GM08714 (cell line): Measurements from ENCODE around the gene C18orf32.
"Not testable (repeated sequence)": the region's sequence is repeated elsewhere in the genome, so short reads cannot be mapped to it uniquely, and the experiment has no call there.

Experiments
- H3K4me3 ChIP-seq: fragments of 200-500 bp; sonication (Bioruptor generic); 2 replicates; pipeline ENCODE4 v1.5.1; 2014; ENCODE audit warnings: mild to moderate bottlenecking, low read length, inconsistent platforms
- ZNF274 ChIP-seq: IDR thresholded peaks from 2 replicates; pipeline ENCODE4 v1.6.1; 2012; ENCODE audit warnings: mild to moderate bottlenecking, low read depth, low read length

The C18orf32 gene

GRCh38 chr18:49515516-49515915 is 28.5 kb upstream of the C18orf32 start:
- no peak for TF ChIP-seq ZNF274
- no peak overlapping the region for H3K4me3 ChIP-seq

GRCh38 chr18:49515003-49515402 is 28.0 kb upstream of the C18orf32 start:
- not testable (repeated sequence) for H3K4me3 ChIP-seq

GRCh38 chr18:49514577-49514976 is 27.5 kb upstream of the C18orf32 start:
- no peak for TF ChIP-seq ZNF274
- H3K4me3 ChIP-seq = no peak overlapping the region

- not testable (repeated sequence) for H3K4me3 ChIP-seq
These were observed 25.8 kb upstream of the C18orf32 start for GRCh38 chr18:49512876-49513275.

GRCh38 chr18:49510393-49511115 is 23.5 kb upstream of the C18orf32 start:
- TF ChIP-seq ZNF274 = no peak
- no peak overlapping the region for H3K4me3 ChIP-seq

GRCh38 chr18:49506438-49506837 is 19.4 kb upstream of the C18orf32 start:
- H3K4me3 ChIP-seq = not testable (repeated sequence)

- no peak overlapping the region for H3K4me3 ChIP-seq
- no peak for TF ChIP-seq ZNF274
These were observed 16.9 kb upstream of the C18orf32 start for GRCh38 chr18:49503931-49504330.

- no peak for TF ChIP-seq ZNF274
- H3K4me3 ChIP-seq = no peak overlapping the region
These were observed 13.3 kb upstream of the C18orf32 start for GRCh38 chr18:49500201-49500921.

GRCh38 chr18:49499046-49499637 is 12.1 kb upstream of the C18orf32 start:
- H3K4me3 ChIP-seq = no peak overlapping the region
- no peak for TF ChIP-seq ZNF274

- no peak for TF ChIP-seq ZNF274
- H3K4me3 ChIP-seq = no peak overlapping the region
These were observed 8.4 kb upstream of the C18orf32 start for GRCh38 chr18:49495480-49495879.

- TF ChIP-seq ZNF274 = no peak
- no peak overlapping the region for H3K4me3 ChIP-seq
These were observed 8.0 kb upstream of the C18orf32 start for GRCh38 chr18:49495076-49495475.

- no peak overlapping the region for H3K4me3 ChIP-seq
- no peak for TF ChIP-seq ZNF274
These were observed 7.6 kb upstream of the C18orf32 start for GRCh38 chr18:49494660-49495059.

GRCh38 chr18:49492694-49493033 is 5.6 kb upstream of the C18orf32 start:
- no peak overlapping the region for H3K4me3 ChIP-seq
- no peak for TF ChIP-seq ZNF274

GRCh38 chr18:49491857-49492693 is 5.0 kb upstream of the C18orf32 start, which contains the start of gene RPL17:
Gene RPL17, minus strand, starts transcription at chr18:49492465.
- TF ChIP-seq ZNF274 = no peak
- H3K4me3 ChIP-seq = peak within 1 kb of the TSS; percentile 83

GRCh38 chr18:49491534-49491856 is 4.5 kb upstream of the C18orf32 start:
- H3K4me3 ChIP-seq = peak overlapping the region; percentile 83
- no peak for TF ChIP-seq ZNF274
